Measurements from ENCODE around the gene BCORL1.
A peak's percentile ranks its signal among the peaks of the same experiment; 100 is the strongest.

Gene BCORL1

GRCh38 chrX:130014356-130014755 lies 31.9 kb downstream of the BCORL1 start:
- no peak for DNase-seq (ENCODE audit: low read depth in 2 of 2)

DNA sequence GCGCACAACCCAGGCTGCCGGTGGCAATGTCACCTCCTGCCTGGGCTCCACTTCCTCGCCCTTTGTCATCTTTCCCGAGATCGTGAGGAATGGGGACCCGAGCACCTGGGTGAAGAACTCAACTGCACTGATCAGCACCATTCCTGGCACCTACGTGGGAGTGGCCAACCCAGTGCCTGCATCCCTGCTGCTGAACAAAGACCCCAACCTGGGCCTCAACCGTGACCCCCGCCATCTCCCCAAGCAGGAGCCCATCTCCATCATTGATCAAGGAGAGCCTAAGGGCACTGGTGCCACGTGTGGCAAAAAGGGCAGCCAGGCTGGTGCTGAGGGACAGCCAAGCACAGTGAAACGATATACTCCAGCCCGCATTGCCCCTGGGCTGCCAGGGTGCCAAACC lies 32.3 kb downstream of the BCORL1 start:
- DNase-seq (ENCODE audit: low read depth in 2 of 2): no peak

GRCh38 chrX:130015181-130015580 lies 32.7 kb downstream of the BCORL1 start:
- DNase-seq (ENCODE audit: low read depth in 2 of 2): no peak

DNA sequence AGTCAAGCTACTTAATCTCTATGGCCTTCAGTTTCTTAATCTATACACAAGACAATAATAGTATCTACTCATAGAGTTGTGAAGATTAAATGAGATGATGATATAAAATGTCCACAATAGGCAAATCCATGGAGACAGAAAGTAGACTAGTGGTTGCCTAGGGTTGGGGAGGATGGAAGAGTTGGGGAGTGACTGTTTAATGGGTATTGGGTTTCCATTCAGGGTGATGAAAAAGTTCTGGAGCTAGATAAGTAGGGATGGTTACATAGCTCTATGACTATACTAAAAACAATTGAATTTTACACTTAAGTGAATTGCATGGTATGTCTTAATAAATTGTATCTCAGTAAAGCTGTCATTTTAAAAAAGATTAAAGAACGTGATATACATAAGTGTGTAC lies 35.7 kb downstream of the BCORL1 start:
- no peak for DNase-seq (ENCODE audit: low read depth in 2 of 2)

DNA sequence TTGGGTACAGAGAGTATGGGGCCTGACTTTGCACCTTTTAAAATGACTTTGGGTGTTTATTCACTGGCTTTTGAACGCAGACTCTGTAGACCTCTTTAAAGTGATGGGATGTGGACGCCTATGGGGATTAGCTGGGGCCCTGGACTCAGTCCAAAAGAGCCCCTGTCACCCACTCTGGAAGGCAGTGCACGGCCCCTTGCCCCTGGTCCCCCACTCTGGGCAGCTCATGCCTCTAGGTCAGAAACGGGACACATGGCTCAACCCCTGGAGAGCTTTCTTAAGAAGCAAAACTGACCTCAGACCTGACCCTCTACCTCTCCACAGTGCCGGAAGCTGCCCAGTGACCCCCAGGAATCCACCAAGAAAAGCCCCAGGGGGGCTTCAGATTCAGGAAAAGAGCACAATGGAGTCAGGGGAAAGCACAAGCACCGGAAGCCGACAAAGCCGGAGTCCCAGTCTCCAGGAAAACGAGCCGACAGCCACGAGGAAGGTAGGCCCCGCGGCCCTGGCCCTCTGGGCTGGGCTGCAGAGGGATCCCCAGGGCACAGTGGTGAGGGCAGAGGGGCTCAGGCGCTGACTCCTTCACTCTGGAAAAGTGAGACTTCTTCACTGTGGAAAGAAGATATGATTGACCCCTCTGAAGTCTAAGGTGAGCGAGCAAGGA lies 38.4 kb downstream of the BCORL1 start:
- no peak for DNase-seq (ENCODE audit: low read depth in 2 of 2)

GRCh38 chrX:130024127-130024526 lies 41.7 kb downstream of the BCORL1 start:
- DNase-seq (ENCODE audit: low read depth in 2 of 2): peak; percentile 35 to 52

GRCh38 chrX:130025256-130025655 lies 42.8 kb downstream of the BCORL1 start:
- no peak for DNase-seq (ENCODE audit: low read depth in 2 of 2)

DNA sequence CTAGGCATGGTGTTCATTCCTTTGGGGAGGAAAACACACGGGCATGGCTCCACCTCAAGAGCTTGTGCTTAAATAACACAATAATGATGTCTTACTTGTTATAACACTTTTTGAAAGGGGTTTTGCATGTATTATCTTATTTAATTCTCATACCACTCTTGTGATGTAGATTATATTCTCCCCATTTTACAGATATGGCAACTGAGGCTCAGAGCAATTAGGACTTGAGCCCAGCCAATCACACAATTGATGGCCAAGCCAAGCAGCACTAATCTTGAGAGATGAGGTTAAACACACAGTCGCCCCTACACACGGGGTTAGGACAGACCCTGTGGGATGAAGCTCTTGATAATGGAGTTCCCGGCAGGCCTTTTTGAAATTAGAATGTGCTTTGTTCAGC lies 45.1 kb downstream of the BCORL1 start:
- DNase-seq (ENCODE audit: low read depth in 2 of 2): no peak

GRCh38 chrX:130028196-130028595 lies 45.8 kb downstream of the BCORL1 start:
- peak; percentile 12 to 17 for DNase-seq (ENCODE audit: low read depth in 2 of 2)

DNA sequence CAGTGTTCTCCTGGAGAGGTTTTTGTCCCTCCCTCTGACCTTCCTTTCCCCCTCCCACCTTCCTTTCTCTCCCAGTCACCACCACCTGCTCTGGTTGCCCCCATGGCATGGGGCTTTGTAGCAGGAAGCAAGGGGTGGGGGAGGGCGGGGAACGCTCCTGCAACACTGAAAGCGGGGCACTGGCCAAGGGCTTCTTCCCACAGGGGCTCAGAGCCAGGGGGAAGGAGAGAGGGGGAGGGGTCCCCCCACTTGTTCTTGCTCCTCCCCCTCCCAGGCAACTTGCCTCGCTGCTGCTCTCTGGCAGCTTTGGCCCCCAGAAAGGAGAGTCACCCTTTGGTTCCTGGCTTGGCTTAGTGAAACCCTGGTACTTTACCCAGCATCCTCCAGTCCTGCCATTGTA lies 48.4 kb downstream of the BCORL1 start:
- no peak for DNase-seq (ENCODE audit: low read depth in 2 of 2)

DNA sequence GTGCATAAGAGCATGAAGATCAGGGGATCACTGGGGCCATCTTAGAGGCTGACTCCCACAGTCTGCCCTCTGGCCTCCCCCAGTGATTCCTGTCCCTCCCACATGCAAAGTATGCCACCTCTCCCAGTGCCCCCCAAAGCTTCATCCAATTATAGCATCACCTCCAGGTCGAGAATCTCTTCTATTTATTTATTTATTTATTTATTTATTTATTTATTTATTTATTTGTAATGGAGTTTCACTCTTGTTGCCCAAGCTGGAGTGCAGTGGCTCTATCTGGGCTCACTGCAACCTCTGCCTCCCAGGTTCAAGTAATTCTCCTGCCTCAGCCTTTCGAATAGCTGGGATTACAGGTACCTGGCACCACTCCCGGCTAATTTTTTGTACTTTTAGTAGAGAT lies 50.1 kb downstream of the BCORL1 start:
- DNase-seq (ENCODE audit: low read depth in 2 of 2): no peak

DNA sequence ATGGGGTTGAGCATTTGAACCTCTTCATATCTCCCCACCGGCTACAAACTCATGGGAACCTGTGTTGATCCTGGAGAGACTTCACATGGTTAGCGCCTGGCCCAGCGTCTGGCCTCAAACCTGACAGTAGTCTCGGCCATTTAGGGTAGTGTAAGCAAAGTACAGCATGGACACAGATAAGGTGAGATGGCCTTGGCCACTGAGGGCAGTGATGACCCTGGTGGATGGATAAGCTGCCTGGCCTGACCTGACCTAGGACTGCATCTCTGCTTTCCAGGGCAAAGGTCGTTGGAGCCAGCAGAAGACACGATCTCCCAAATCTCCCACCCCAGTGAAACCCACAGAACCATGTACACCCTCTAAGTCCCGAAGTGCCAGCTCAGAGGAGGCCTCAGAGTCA lies 51.7 kb downstream of the BCORL1 start:
- DNase-seq (ENCODE audit: low read depth in 2 of 2): no peak

- DNase-seq (ENCODE audit: low read depth in 2 of 2): no peak
Observed at GRCh38 chrX:130039847-130040246, 57.4 kb downstream of the BCORL1 start.

DNA sequence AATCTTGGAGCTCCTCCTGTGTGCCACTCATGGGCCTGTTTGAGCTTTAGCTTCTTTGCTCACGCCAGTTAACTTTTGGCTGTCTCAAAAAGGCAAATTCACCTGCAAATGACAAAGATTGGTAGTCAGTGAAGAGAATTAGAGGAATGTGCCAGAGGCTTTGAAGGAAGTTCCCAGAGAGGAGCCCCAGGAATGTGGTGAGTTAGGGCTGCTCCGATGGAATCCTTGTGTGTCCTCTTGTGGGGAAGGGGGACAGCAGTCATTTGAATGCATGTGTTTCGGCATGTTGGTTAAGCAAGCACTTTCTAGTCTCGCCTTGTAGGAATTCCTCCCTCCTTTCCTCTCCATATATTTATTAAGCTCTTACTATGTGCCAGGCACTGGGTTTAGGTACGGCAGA lies 65.0 kb downstream of the BCORL1 start:
- DNase-seq (ENCODE audit: low read depth in 2 of 2): no peak

DNA sequence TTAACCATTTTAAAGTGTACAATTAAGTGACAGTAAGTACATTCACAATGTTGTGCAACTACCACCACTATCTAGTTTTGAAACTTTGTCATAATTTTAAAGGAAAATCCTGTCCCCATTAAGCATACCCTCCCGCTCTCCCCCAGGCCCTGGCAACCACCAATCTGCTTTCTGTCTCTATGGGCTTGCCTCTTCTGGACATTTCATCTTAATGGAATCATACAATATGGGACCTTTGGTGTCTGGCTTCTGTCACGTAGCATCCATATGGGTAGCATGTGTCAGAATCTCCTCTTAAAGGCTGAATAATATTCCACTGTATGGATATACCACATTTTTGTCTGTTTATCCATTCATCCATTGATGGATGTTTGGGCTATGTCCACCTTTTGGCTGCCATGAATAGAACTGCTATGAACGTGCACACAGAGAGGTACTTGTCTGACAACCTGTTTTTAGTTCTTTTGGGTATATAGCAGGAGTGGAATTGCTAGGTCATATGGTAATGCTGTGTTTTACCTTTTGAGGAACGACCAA lies 66.3 kb downstream of the BCORL1 start:
- no peak for DNase-seq (ENCODE audit: low read depth in 2 of 2)

GRCh38 chrX:130049821-130050220 lies 67.4 kb downstream of the BCORL1 start:
- DNase-seq (ENCODE audit: low read depth in 2 of 2): no peak

DNA sequence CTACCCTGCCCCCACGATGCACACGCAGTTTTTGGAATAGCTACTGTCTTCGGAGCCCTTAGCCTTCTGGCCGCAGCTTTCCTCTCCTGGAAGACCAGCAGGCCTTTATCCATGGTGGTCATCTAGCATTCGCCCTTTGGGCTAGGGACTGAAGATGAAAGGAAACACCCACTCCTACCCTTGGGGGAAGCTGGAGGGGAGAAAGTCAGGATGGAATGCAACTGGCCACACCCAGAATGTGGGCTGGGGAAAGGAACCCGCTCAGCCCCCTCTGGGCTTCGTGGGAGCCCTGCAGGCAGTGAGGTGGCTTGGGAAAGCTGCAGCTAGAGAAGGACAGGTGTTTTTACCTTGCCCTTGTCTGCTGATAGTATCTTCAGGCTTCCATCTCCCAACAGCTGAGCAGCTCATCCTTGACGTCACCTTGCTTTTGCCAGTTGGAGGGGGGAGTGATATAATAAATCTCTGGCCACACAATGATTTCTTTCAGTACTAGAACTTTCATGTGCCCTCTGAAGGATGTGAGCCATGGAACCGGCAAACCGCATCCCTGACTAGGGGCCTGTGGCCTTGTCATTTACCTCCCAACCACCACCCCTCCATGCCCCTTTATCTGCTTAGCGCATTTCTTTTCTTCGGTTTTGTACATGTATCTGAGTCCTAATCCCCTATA lies 68.9 kb downstream of the BCORL1 start:
- DNase-seq (ENCODE audit: low read depth in 2 of 2): no peak

DNA sequence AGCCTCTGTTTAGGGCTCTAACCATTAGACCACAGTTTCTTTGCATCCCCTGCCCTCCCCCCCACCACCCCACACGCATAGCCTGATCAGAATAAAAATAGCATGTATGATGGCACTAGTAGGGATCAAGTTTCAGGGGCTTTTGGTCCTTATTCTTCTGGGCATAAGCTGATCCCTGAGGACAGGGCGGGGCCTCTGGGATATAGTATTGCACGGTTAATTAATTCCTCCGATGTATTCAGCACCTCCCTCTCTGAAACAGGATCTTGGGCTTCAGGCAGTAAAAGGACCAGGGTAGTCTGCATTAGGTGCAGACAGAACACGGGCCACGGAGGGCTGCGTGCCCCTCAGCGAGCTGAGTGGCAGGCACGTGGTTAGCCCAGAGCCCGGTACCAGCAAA lies 70.8 kb downstream of the BCORL1 start:
- no peak for DNase-seq (ENCODE audit: low read depth in 2 of 2)

- DNase-seq (ENCODE audit: low read depth in 2 of 2): no peak
Observed at GRCh38 chrX:130055103-130055502, 72.7 kb downstream of the BCORL1 start.

DNA sequence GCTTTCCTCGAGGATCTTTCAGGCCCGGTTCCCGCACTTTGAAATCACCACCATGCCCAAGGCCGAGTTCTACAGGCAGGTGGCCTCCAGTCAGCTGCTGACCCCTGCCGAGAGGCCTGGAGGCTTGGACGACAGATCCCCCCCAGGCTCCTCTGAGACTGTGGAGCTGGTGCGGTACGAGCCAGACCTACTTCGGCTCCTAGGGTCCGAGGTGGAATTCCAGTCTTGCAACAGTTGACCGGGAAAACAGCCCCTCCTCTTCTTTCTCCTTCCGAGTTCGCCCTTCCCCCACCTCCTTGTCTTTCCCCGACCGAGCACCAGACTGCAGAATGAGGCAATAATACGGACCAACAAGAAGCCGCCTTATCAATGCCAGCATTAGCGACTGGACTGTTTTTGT lies 73.5 kb downstream of the BCORL1 start:
- DNase-seq (ENCODE audit: low read depth in 2 of 2): no peak

DNA sequence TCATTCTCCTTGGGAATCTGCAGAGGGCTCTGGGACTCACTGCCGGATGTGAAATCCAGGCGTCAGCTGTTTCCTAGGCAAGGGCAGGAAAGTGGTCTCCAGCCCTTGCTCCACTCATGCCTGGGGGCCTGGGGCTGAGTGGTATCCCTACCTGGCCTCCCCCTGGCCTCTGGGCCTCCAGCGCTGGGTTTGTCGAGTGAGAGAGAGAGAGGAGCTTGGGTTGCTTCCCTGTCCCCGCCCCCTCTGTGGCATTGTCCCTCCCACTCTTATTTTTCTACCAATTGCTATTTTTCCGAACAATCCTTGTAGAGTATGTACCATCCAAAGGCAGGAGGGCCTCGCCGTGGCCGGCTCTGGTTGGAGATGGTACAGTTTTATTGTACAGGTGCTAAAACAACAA lies 74.8 kb downstream of the BCORL1 start:
- DNase-seq (ENCODE audit: low read depth in 2 of 2): no peak

DNA sequence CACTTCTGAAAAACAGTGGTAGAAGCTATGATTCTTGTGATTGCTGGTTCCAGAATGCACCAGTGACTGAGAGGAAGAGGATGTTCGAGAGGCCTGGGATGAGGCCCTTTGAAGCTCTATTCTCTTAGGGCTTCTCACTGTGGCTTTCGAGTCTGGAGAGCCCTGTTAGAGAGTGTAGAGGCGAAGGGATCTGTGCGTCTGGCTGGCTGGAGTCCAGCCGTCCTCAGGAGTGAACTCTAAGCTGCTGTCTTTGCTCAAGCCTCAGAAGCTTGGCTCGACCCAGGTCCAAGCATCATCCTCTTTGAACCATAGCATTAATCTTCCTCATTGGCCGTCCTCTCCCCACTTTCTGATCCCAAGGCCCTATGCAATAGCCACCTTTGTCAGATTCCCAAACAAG lies 76.2 kb downstream of the BCORL1 start:
- no peak for DNase-seq (ENCODE audit: low read depth in 2 of 2)
